ENCODE data around the gene GPR42. TPM values are rescaled to one million over a fixed set of nuclear protein-coding genes. Genes with fewer than 3 reads are reported as not detected.

GPR42 gene
- total and polyA plus RNA-seq, 10 of the 15 experiments (the other 5 are each of a cell fraction or from before 2014, with no cell fraction given) = 0.13 TPM; not detected in 9

DNA sequence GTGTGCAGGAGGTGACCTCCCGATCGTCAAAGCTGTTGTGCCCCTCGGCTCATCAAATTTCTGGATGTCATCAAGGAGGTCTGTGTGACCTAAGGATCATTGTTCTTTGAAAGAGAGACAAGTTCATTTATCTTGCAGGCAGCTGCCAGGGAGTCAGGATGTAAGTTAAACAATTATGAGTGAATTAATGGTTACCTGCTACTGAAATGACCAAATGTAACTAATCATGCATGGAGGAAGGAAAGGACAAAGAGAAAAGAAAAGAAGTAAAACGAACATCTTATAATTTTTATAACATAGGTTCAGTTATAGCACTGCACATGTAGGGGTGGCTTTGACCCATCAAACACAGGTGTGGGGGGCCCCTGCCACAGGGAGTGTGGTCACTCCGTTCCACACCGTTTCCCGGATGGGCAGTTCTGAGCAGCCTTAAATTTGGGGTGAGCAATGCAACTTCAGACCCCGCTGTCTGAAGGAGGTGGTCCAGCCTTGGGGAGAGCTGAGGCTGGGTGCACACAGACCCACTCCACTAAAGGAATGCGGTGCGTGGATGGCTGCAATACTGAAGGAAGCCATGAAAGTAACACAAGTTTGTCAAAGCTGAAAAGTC is 36.6 kb upstream of the GPR42 start (continued):
- TF ChIP-seq, protein P1, sequence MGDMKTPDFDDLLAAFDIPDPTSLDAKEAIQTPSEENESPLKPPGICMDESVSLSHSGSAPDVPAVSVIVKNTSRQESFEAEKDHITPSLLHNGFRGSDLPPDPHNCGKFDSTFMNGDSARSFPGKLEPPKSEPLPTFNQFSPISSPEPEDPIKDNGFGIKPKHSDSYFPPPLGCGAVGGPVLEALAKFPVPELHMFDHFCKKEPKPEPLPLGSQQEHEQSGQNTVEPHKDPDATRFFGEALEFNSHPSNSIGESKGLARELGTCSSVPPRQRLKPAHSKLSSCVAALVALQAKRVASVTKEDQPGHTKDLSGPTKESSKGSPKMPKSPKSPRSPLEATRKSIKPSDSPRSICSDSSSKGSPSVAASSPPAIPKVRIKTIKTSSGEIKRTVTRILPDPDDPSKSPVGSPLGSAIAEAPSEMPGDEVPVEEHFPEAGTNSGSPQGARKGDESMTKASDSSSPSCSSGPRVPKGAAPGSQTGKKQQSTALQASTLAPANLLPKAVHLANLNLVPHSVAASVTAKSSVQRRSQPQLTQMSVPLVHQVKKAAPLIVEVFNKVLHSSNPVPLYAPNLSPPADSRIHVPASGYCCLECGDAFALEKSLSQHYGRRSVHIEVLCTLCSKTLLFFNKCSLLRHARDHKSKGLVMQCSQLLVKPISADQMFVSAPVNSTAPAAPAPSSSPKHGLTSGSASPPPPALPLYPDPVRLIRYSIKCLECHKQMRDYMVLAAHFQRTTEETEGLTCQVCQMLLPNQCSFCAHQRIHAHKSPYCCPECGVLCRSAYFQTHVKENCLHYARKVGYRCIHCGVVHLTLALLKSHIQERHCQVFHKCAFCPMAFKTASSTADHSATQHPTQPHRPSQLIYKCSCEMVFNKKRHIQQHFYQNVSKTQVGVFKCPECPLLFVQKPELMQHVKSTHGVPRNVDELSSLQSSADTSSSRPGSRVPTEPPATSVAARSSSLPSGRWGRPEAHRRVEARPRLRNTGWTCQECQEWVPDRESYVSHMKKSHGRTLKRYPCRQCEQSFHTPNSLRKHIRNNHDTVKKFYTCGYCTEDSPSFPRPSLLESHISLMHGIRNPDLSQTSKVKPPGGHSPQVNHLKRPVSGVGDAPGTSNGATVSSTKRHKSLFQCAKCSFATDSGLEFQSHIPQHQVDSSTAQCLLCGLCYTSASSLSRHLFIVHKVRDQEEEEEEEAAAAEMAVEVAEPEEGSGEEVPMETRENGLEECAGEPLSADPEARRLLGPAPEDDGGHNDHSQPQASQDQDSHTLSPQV (IDR thresholded peaks at IDR 0.05) = no peak
- no peak; the same call in 1 of the 2 replicates for TF ChIP-seq MTA3 (IDR thresholded peaks at IDR 0.05; ENCODE audit: borderline replicate concordance, low read length)
- no peak for TF ChIP-seq TCF7 (IDR thresholded peaks at IDR 0.05; ENCODE audit: borderline replicate concordance)
- TF ChIP-seq KDM1A (IDR thresholded peaks at IDR 0.05; ENCODE audit: borderline replicate concordance) = no peak
- no peak for TF ChIP-seq SUZ12 (IDR thresholded peaks at IDR 0.05; ENCODE audit: unreplicated experiment)
- TF ChIP-seq, protein P2, sequence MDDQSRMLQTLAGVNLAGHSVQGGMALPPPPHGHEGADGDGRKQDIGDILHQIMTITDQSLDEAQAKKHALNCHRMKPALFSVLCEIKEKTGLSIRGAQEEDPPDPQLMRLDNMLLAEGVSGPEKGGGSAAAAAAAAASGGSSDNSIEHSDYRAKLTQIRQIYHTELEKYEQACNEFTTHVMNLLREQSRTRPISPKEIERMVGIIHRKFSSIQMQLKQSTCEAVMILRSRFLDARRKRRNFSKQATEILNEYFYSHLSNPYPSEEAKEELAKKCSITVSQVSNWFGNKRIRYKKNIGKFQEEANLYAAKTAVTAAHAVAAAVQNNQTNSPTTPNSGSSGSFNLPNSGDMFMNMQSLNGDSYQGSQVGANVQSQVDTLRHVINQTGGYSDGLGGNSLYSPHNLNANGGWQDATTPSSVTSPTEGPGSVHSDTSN (IDR thresholded peaks at IDR 0.05; ENCODE audit: insufficient replicate concordance, low read depth, low read length) = peak; percentile 17
- TF ChIP-seq, protein P3, sequence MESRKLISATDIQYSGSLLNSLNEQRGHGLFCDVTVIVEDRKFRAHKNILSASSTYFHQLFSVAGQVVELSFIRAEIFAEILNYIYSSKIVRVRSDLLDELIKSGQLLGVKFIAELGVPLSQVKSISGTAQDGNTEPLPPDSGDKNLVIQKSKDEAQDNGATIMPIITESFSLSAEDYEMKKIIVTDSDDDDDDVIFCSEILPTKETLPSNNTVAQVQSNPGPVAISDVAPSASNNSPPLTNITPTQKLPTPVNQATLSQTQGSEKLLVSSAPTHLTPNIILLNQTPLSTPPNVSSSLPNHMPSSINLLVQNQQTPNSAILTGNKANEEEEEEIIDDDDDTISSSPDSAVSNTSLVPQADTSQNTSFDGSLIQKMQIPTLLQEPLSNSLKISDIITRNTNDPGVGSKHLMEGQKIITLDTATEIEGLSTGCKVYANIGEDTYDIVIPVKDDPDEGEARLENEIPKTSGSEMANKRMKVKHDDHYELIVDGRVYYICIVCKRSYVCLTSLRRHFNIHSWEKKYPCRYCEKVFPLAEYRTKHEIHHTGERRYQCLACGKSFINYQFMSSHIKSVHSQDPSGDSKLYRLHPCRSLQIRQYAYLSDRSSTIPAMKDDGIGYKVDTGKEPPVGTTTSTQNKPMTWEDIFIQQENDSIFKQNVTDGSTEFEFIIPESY (IDR thresholded peaks at IDR 0.05) = no peak
- TF ChIP-seq TAF1 (IDR thresholded peaks at IDR 0.05; ENCODE audit: borderline replicate concordance, low read depth, low read length) = 0 out of 2 replicates have a peak, but pooled peaks have one; percentile 10
- TF ChIP-seq, protein P4, sequence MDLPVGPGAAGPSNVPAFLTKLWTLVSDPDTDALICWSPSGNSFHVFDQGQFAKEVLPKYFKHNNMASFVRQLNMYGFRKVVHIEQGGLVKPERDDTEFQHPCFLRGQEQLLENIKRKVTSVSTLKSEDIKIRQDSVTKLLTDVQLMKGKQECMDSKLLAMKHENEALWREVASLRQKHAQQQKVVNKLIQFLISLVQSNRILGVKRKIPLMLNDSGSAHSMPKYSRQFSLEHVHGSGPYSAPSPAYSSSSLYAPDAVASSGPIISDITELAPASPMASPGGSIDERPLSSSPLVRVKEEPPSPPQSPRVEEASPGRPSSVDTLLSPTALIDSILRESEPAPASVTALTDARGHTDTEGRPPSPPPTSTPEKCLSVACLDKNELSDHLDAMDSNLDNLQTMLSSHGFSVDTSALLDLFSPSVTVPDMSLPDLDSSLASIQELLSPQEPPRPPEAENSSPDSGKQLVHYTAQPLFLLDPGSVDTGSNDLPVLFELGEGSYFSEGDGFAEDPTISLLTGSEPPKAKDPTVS (IDR thresholded peaks at IDR 0.05; ENCODE audit: low read depth, low read length) = no peak
- 0 out of 2 replicates have a peak, but pooled peaks have one; percentile 6 for TF ChIP-seq GATAD2B (conservative IDR thresholded peaks at IDR 0.05; ENCODE audit: low read depth)
- peak; percentile 44; the same call in 1 of the 2 replicates for TF ChIP-seq SMAD5 (IDR thresholded peaks at IDR 0.05; ENCODE audit: low read depth)
- peak; percentile 59 for TF ChIP-seq JUNB (IDR thresholded peaks at IDR 0.05)
- TF ChIP-seq ZBED1 (IDR thresholded peaks at IDR 0.05; ENCODE audit: borderline replicate concordance) = 0 out of 2 replicates have a peak, but pooled peaks have one; percentile 20
- TF ChIP-seq BACH1 (IDR thresholded peaks at IDR 0.05; ENCODE audit: borderline replicate concordance) = peak; percentile 32; the same call in 1 of the 2 replicates
- no peak for TF ChIP-seq JUND (IDR thresholded peaks at IDR 0.05; ENCODE audit: low read depth, low read length)
- TF ChIP-seq PML (IDR thresholded peaks at IDR 0.05; ENCODE audit: low read length) = no peak
- 0 out of 2 replicates have a peak, but pooled peaks have one; percentile 30 for TF ChIP-seq BCL11A (IDR thresholded peaks at IDR 0.05; ENCODE audit: low read depth, low read length)
- peak; percentile 76 for TF ChIP-seq LARP7 (IDR thresholded peaks at IDR 0.05)
- TF ChIP-seq IRF4 (IDR thresholded peaks at IDR 0.05; ENCODE audit: low read depth, low read length) = peak; percentile 18; the same call in 1 of the 2 replicates
- peak; percentile 65 for TF ChIP-seq POLR2A (IDR thresholded peaks at IDR 0.05; ENCODE audit: low read depth, low read length)
- TF ChIP-seq SMARCA5 (IDR thresholded peaks at IDR 0.05) = peak; percentile 39; the same call in 1 of the 2 replicates
- TF ChIP-seq PAX8 (IDR thresholded peaks at IDR 0.05) = no peak; the same call in 1 of the 2 replicates
- no peak for TF ChIP-seq HDAC2 (IDR thresholded peaks at IDR 0.05)
- TF ChIP-seq NFIC (IDR thresholded peaks at IDR 0.05; ENCODE audit: low read depth, low read length) = peak; percentile 51; the same call in 1 of the 2 replicates

All from GM12878 (cell line).